Left ventricle myocardium inferior (tissue), 1 donor: ENCODE results near the gene PLA2G4B. TPM values are rescaled to one million over a fixed set of nuclear protein-coding genes. Genes with fewer than 3 reads are reported as not detected.

Experiments used
- DNase-seq: peaks from one replicate; pipeline ENCODE4 v3.0.0-alpha.2; 2020
- H3K27ac ChIP-seq: fragments of 200-600 bp; replicated peaks from 2 replicates; pipeline ENCODE4 v1.8.0; 2021
- H3K27me3 ChIP-seq: fragments of 200-600 bp; 2 replicates; pipeline ENCODE4 v1.8.0; 2021; ENCODE audit warnings: low read depth
- H3K36me3 ChIP-seq: fragments of 200-600 bp; 2 replicates; pipeline ENCODE4 v1.8.0; 2021
- H3K4me1 ChIP-seq: fragments of 200-600 bp; 2 replicates; pipeline ENCODE4 v1.8.0; 2021
- H3K4me3 ChIP-seq: fragments of 200-600 bp; 2 replicates; pipeline ENCODE4 v1.8.0; 2021; ENCODE audit warnings: mild to moderate bottlenecking, moderate library complexity
- H3K9me3 ChIP-seq: fragments of 200-600 bp; replicated peaks from 2 replicates; pipeline ENCODE4 v1.8.0; 2021
- intact Hi-C: fragments of 100-400 bp; cut with micrococcal nuclease; formaldehyde crosslinking; loops from one replicate; pipeline ENCODE4 v1.11.0; 2022
- total RNA-seq: library from RNA; stranded (reverse); fragmentation: NEBNext Ultra II Directional; extraction: Animal tissue kit (Norgen Biotek cat#: 25700); gene quantifications from one replicate; pipeline ENCODE4 v1.2.1, GENCODE V29; 2021
- TF ChIP-seq, protein P1 (sequence below): fragments of 200-600 bp; IDR thresholded peaks from 2 replicates; pipeline ENCODE4 v1.8.0; 2021; ENCODE audit warnings: antibody characterized with exemption, mild to moderate bottlenecking, borderline replicate concordance
- donor health status: DM: no; HTN: yes; CAD: no; lungs with severe emphysema.

PLA2G4B gene
- total RNA-seq, 1 donor from 2014 or later: 3.8 TPM

DNA sequence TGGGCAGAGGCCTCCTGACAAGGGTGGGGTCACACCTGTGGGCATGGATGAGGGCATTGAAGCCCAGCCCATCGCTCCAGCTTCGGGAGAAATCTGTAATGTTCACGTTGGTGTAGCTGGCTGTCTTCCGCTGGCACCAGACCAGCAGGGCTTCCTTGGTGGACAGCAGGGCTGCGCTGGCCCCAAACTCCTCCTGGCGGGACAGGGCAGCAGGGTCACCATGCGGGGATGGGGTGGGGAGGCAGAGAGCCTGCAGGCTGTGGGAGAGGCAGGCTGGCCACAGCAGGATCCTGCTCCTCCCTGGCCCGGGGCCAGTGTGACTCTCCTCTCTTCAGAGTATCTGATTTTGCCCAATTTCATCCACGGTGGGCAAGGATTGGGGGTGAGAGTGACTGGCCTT, 49.2 kb downstream of the PLA2G4B start:
- DNase-seq: no peak
- H3K9me3 ChIP-seq: no peaks in the 10 kb centered on the region
- no peak overlapping the region for H3K27ac ChIP-seq
- TF ChIP-seq, protein P1, sequence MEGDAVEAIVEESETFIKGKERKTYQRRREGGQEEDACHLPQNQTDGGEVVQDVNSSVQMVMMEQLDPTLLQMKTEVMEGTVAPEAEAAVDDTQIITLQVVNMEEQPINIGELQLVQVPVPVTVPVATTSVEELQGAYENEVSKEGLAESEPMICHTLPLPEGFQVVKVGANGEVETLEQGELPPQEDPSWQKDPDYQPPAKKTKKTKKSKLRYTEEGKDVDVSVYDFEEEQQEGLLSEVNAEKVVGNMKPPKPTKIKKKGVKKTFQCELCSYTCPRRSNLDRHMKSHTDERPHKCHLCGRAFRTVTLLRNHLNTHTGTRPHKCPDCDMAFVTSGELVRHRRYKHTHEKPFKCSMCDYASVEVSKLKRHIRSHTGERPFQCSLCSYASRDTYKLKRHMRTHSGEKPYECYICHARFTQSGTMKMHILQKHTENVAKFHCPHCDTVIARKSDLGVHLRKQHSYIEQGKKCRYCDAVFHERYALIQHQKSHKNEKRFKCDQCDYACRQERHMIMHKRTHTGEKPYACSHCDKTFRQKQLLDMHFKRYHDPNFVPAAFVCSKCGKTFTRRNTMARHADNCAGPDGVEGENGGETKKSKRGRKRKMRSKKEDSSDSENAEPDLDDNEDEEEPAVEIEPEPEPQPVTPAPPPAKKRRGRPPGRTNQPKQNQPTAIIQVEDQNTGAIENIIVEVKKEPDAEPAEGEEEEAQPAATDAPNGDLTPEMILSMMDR: no peak
- intact Hi-C loops: no loop called here
- no peak overlapping the region for H3K4me3 ChIP-seq
- H3K27me3 ChIP-seq: no peaks in the 10 kb centered on the region
- no peaks in the 10 kb centered on the region for H3K36me3 ChIP-seq
- H3K4me1 ChIP-seq: peaks cover 22% of the 10 kb centered on the region

DNA sequence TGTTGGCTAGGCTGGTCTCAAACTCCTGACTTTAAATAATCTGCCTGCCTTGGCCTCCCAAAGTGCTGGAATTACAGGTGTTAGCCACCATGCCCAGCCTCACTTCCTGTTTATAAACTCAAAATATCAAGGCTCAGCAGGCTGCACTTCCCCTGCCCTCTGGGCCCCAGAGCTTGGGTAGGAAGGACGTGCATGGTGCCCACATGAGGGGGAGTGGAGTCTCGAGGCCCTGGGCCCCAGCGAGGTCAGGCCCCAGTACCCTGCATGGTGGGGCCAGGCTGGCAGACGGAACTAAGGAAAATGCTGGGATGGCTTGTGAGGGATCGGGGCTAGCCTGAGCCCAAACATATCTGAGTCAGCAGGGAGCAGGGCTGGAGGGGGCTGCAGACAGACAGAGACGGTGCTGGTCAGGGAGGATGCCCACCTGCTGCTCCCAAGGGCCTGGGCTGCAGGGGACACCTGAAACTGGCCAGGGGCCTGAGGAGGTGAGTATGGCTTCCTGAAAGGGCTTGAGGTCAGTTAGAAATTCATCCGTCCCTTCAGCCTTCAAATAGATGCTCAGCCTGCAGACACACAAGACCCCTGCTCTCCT, 50.1 kb downstream of the PLA2G4B start:
- Histone ChIP-seq H3K27ac (no peak overlapping the region), H3K27me3 (no peaks in the 10 kb centered on the region), H3K4me1 (peaks cover 24% of the 10 kb centered on the region), H3K9me3 (no peaks in the 10 kb centered on the region), H3K36me3 (no peaks in the 10 kb centered on the region), H3K4me3 (no peak overlapping the region)
- TF ChIP-seq, protein P1: no peak
- DNase-seq: no peak
- intact Hi-C loops: no loop called here

DNA sequence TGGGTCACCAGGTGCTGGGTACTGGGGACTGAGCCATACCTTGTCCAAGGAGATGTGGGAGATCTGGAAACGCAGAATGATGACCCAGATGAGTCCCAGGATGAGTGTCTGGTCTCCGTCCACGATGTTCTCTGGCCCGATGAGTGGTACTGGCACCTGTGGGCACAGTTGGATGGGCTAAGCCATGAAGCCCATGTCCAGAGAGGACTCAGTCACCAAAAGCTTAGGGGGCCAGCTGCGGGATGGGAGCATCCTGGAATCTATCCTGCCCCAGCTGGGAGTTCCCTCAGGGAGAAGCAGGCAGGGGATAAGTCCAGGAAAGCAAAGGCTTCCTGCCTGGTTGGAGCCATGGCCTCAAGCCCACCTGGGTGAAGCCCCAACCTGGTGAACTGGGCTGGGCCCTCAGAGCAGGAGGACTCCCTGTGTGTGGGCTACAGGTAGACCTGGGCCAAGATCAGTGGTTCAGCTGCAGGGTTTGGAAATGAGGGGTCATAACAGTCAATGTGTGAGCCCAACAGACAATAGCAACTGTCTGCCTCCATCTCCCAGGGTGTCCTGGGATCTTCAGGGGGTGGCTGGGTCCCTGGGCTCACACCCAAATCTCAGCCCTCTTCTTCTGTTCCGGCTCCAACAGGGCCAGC, 51.5 kb downstream of the PLA2G4B start:
- Histone ChIP-seq H3K4me1 (peaks cover 38% of the 10 kb centered on the region), H3K9me3 (no peaks in the 10 kb centered on the region), H3K27ac (no peak overlapping the region), H3K27me3 (no peaks in the 10 kb centered on the region), H3K36me3 (no peaks in the 10 kb centered on the region), H3K4me3 (no peak overlapping the region)
- no peak for DNase-seq
- TF ChIP-seq, protein P1: no peak
- intact Hi-C loops: no loop called here

DNA sequence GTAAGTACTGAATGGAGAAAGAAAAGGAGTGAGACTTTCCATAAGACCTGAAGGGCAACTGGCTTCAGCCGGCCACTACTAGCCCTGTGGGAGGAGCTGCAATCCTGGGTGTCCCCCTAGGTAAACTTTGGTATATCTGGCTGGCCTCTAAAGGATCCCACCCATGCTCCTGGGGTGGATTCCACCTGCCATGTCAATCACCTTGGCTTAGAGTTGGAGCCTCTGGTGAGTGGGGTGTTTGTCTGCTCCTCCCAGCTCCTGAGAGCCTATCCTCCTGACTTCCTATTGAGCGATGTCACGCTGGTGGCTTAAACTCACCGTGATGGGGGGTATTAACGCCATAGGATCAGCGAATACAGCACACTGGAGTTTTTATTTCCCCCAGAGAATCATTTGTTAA, 52.6 kb downstream of the PLA2G4B start:
- DNase-seq: no peak
- no peak overlapping the region for H3K27ac ChIP-seq

DNA sequence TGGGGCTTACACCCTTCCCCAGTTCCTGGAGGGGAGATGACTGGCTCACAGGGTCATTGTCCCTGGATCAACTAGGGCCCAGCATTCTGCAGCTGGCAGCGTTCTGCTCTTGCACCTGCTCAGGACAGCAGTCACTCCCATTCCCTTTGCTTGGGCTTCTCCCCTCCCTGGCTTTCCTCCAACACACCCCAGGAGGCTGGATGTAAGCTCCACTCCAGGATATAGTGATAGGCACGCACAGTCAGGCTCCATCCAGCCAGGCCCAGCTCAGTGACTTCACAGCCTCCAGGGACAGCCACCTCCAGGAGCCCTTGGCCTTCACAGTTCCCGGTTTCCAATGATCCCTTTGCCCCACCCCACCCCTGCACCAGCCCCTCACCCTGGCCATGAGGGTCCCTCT, 53.3 kb downstream of the PLA2G4B start:
- H3K27me3 ChIP-seq: no peaks in the 10 kb centered on the region
- intact Hi-C loops: no loop called here
- H3K36me3 ChIP-seq: peaks cover under 1% of the 10 kb centered on the region
- H3K4me1 ChIP-seq: peaks cover 43% of the 10 kb centered on the region
- H3K9me3 ChIP-seq: no peaks in the 10 kb centered on the region
- TF ChIP-seq, protein P1: no peak
- no peak overlapping the region for H3K4me3 ChIP-seq
- peak overlapping the region; percentile 91 for H3K27ac ChIP-seq
- no peak for DNase-seq

More for the DNA sequence above, 52.6 kb downstream of the PLA2G4B start:
- Histone ChIP-seq H3K36me3 (no peaks in the 10 kb centered on the region), H3K4me3 (no peak overlapping the region), H3K9me3 (no peaks in the 10 kb centered on the region), H3K4me1 (peaks cover 43% of the 10 kb centered on the region), H3K27me3 (no peaks in the 10 kb centered on the region)
- TF ChIP-seq, protein P1: no peak
- intact Hi-C loops: no loop called here
